GM23248 (cell line): ENCODE results near the gene ACSS1.

Experiments
- EZH2 ChIP-seq: fragments of 200-600 bp; sonication (generic); IDR thresholded peaks from 2 replicates; pipeline ENCODE4 v1.6.1; 2018; ENCODE audit warnings: antibody characterized with exemption, mild to moderate bottlenecking; ENCODE audit not compliant: insufficient read depth, poor library complexity, severe bottlenecking
- EZH2phosphoT487 ChIP-seq: fragments of 200-600 bp; sonication (generic); IDR thresholded peaks from 2 replicates; pipeline ENCODE4 v1.6.1; 2018; ENCODE audit warnings: antibody characterized with exemption, moderate library complexity, mild to moderate bottlenecking, low read depth; ENCODE audit not compliant: insufficient read depth

- TF ChIP-seq EZH2 = no peak
- TF ChIP-seq EZH2phosphoT487 = no peak
These were observed 48.5 kb downstream of the ACSS1 start for GRCh38 chr20:25009218-25010145.
